Tibial nerve (tissue), 4 donors: ENCODE measurements around the gene BACH2. TPM values are rescaled to one million over a fixed set of nuclear protein-coding genes. Genes with fewer than 3 reads are reported as not detected.

Experiments
- DNase-seq, 2 donors: peaks; one replicate each; pipeline ENCODE4 v3.0.0-alpha.2; 2019; ENCODE audit warnings: low spot score in 2 of 2
- H3K27ac ChIP-seq, 4 donors: fragments of 200-600 bp; sonication (generic) in 3 of 4; one replicate each; pipeline ENCODE4 v1.5.1; 2017 to 2019; ENCODE audit warnings: mild to moderate bottlenecking in 1 of 4
- H3K27me3 ChIP-seq, 2 donors: fragments of 200-600 bp; sonication (generic) in 1 of 2; one replicate each; pipeline versions ENCODE4 v1.5.1 to v1.6.0; 2017 to 2019
- H3K36me3 ChIP-seq, 3 donors: fragments of 200-600 bp; sonication (generic); one replicate each; pipeline ENCODE4 v1.5.1; 2018 to 2019
- H3K4me1 ChIP-seq, 4 donors: fragments of 200-600 bp; sonication (generic) in 3 of 4; one replicate each; pipeline ENCODE4 v1.5.1; 2017 to 2019
- H3K4me3 ChIP-seq, 4 donors: fragments of 200-600 bp; sonication (generic) in 3 of 4; one replicate each; pipeline ENCODE4 v1.5.1; 2017 to 2019; ENCODE audit warnings: mild to moderate bottlenecking in 1 of 4, moderate library complexity in 1 of 4
- H3K9me3 ChIP-seq, 4 donors: fragments of 200-600 bp; sonication (generic) in 3 of 4; one replicate each; pipeline ENCODE4 v1.5.1; 2017 to 2019
- CTCF ChIP-seq, 5 experiments: fragments of 200-600 bp in 3 of 5; fragments of 450-650 bp in 2 of 5; sonication (generic) in 3 of 5; IDR thresholded peaks; one replicate each; pipeline ENCODE4 v1.5.1; 2016 to 2019; ENCODE audit warnings: antibody characterized with exemption in 5 of 5, mild to moderate bottlenecking in 3 of 5, moderate library complexity in 2 of 5
- EP300 ChIP-seq, 2 donors: sonication (generic); formaldehyde crosslinking; IDR thresholded peaks; one replicate each; pipeline ENCODE4 v1.6.1; 2017; ENCODE audit warnings: antibody characterized with exemption in 2 of 2, mild to moderate bottlenecking in 1 of 2
- POLR2A ChIP-seq, 2 donors: fragments of 450-650 bp; IDR thresholded peaks; one replicate each; pipeline ENCODE4 v1.6.1; 2017; ENCODE audit warnings: antibody characterized with exemption in 2 of 2, mild to moderate bottlenecking in 2 of 2, moderate library complexity in 2 of 2
- WGBS, 2 donors: methylation state at CpG; one replicate each; pipeline ENCODE4 v1.1.5; 2018; 5-methylcytosine and 5-hydroxymethylcytosine counted together
- total RNA-seq, 4 donors: library from RNA; depleted of rRNA; stranded (reverse); fragments of >200 nt; gene quantifications; one replicate each; pipeline ENCODE4 v1.1.0, GENCODE V29; 2016

Gene BACH2
- total RNA-seq, 4 donors from 2014 or later: 4.4 to 11.1 (median 8.4) TPM

- 32 to 55% methylated on average over 4 of the region's 4 CpGs for WGBS, 2 donors
- no peak for DNase-seq
- no peak for TF ChIP-seq CTCF (IDR thresholded peaks at IDR 0.05)
- no peak for TF ChIP-seq POLR2A (IDR thresholded peaks at IDR 0.05)
- TF ChIP-seq EP300 (IDR thresholded peaks at IDR 0.05): peak in 1 of 2 donors; percentile 17
- Histone ChIP-seq H3K36me3 (no peaks in the 10 kb centered on the region), H3K27me3 (no peaks in the 10 kb centered on the region), H3K4me3 (no peak overlapping the region), H3K4me1 (peaks cover 0 to 30% (median 6%) of the 10 kb centered on the region in 4 donors), H3K9me3 (no peaks in the 10 kb centered on the region), H3K27ac (peak overlapping the region in 3 of 4 donors; percentile 3 to 68 (median 12))
Measured at GRCh38 chr6:90178384-90178855, 118.2 kb downstream of the BACH2 start.

DNA sequence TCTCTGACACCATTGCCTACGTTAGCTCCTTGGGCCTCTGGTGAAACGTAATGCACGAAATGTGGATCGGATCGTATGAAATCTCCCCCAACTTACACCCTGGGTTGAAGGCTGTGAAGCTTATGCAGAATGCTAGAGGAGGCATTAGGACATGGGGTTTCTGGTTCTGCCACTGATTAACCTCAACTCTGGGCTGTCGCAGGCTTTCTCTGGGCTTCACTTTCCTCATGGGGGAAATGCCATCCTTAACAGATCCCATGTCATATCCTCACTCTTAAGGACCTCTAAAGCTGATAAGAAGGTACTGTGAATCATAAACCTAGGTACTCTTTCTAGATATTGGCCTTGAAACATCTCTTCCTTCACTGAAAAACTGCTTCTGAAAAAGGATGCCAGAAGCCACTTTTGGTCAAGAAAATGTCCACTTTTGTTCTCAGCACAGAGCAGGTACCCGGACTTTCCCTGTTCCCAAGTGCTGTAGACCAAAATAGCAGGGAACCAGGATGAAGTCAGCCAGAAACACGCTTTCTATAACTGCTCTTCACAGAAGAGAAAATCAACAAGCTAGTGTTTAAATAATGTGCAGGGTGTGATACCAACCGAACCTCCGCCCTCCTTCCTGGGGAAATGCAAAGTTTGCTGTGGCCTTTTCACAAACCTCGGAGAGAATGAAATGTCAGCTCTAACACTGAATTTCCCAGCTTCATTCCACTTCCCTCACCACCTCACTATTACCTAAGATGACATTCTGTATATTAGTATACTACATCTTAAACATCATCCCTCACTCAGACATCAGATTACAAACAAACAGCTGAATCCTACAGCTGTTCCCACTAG is 118.9 kb downstream of the BACH2 start:
- Histone ChIP-seq H3K36me3 (no peaks in the 10 kb centered on the region), H3K9me3 (no peaks in the 10 kb centered on the region), H3K4me1 (peaks cover 0 to 26% (median 6%) of the 10 kb centered on the region in 4 donors), H3K27ac (peak overlapping the region in 3 of 4 donors; percentile 3 to 68 (median 66)), H3K27me3 (no peaks in the 10 kb centered on the region), H3K4me3 (no peak overlapping the region)
- DNase-seq: no peak
- 70 to 72% methylated on average over 11 of the region's 11 CpGs for WGBS, 2 donors
- TF ChIP-seq EP300 (IDR thresholded peaks at IDR 0.05) (no peak), POLR2A (IDR thresholded peaks at IDR 0.05) (no peak), CTCF (IDR thresholded peaks at IDR 0.05) (no peak)

DNA sequence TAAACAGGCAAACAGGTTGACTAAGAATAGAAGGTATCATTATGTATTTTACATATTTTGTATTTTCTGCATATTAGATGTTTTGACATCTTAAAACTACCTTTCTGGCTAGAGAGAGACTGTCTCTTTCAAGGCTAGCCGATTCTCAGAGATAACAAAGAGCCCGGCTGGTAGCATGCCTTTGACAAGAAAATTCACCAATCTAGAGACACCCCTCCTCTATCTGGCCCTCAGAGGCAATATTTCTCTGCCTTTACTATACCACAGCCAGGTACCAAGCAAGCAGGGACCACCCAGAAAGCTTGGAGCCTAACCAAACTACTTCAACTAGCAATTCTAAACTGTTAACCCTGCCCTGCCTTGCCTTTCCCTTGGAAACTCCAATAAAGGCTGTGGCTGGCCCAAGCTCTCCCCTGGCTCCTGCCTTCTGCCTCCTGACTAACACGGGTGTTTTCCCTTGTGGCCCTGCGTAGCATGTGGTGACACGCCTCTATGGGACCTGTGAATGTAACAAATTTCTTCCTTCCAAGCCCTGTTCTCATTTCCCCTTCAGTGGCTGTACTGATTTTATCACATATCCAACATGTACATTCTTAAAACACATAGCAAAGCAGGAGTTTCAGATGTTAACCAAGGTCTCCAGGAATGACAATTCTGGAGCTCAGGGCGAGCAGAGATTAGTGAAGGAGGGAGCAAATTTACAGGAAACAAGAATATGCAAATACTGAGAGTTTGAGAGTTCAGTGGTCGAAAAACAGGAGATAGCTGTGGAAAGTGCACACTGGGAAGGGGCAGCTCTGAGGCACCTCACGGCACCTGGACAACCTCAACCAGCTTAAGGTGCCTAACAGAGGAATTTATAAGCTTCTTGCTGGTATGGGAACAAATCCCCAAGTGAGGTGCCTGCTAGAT is 120.8 kb downstream of the BACH2 start:
- Histone ChIP-seq H3K27me3 (no peaks in the 10 kb centered on the region), H3K36me3 (no peaks in the 10 kb centered on the region), H3K4me3 (no peak overlapping the region), H3K27ac (peak overlapping the region in 1 of 4 donors; percentile 2), H3K4me1 (peaks cover 0 to 26% (median 6%) of the 10 kb centered on the region in 4 donors), H3K9me3 (no peaks in the 10 kb centered on the region)
- no peak for DNase-seq
- 72 to 74% methylated on average over 8 of the region's 8 CpGs for WGBS, 2 donors
- TF ChIP-seq EP300 (IDR thresholded peaks at IDR 0.05) (no peak), POLR2A (IDR thresholded peaks at IDR 0.05) (no peak), CTCF (IDR thresholded peaks at IDR 0.05) (no peak)

DNA sequence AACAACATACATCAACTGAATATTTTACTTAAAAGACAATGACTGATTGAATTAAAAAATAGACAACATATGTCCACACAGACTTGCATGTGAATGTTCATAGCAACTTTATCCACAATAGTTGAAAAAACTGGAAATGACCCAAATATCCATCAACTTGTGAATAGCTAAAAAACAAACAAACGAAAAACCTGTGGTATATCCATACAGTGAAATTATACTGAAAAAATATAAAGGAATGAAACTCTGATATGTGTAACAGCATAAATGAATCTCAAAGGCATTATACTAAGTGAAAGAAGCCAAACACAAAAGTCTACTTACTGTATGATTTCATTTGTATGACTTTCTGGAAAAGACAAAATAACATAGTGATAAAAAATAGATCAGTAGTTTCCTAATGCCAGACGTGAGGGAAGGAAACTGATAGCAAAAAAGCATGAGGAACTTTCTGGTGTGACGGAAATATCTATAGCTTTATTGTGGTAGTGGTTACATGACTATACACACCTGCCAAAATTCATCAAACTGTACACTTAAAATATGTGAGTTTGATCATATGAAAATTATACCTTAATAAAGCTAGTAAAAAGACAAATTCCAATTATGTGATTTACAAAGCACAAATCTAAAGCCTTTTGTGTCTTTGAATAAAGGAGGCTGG is 123.2 kb downstream of the BACH2 start:
- H3K4me3 ChIP-seq: no peak overlapping the region
- DNase-seq: no peak
- no peaks in the 10 kb centered on the region for H3K36me3 ChIP-seq
- H3K4me1 ChIP-seq: peaks cover 0 to 31% (median 6%) of the 10 kb centered on the region in 4 donors
- WGBS, 2 donors: 75 to 76% methylated on average over 3 of the region's 3 CpGs
- no peaks in the 10 kb centered on the region for H3K27me3 ChIP-seq
- no peak overlapping the region for H3K27ac ChIP-seq
- no peaks in the 10 kb centered on the region for H3K9me3 ChIP-seq
- TF ChIP-seq CTCF (IDR thresholded peaks at IDR 0.05) (no peak), POLR2A (IDR thresholded peaks at IDR 0.05) (no peak), EP300 (IDR thresholded peaks at IDR 0.05) (no peak)
